ENCODE results near the gene ANGEL1.

ANGEL1 gene

DNA sequence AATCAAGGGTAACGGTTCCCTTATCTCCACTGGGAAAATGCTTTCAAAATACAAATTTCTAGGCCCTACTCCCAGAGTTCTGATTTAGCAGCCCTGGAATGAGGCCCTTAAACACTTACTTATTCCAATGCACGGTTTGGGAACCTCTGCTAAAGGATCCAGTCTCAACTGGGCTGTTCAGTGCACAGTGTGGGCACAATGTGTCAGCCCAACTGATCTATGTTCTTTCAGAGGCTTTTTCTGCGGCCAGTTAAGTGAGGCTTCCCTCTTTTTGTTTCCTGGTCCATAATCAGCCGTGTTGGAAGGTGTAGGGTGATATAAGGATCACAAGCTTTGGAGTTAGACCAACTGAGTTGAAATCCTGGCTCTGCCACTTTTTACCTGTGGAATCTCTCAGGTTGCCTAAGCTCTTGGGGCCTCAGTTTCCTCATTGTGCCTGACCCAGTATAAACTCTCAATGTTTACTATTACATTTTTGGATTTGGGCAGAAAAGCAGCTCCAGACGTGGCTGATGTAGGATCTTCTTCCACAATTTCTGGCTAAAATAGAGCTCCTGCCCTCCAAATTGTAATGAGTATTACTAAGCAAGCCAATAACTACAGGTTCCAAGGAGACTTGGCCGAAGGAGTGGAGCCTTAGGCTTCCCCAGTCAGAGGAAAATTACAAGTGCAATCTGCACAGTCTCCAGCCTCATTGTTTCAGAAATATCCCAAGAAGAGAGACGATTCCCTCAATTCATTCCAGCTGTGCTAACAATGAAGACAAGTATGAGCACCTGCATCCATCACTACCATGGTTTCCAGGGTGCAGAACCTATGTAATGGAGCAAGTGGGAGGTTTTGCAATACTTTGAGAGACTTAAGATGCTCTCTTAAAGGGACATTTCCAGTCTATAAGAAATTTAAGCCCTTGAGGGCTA, 2.3 kb upstream of the ANGEL1 start:
- DNase-seq, result no peak

DNA sequence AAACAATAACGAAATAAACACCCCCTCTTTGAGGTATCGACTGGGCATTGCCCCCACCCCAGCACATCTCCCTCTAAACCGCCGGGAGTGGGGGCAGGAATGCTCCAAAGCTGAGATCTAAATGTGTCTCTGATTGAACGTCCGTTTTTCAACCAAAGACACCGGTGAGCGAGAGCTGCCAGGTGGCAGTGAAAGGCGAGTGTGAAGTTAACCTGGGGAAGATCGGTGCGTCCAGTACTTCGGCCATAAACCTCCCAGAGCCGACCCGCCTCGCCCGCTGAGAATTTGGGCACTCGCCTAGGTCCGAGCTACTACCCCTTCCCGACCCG, 625 bp downstream of the ANGEL1 start:
- no peak for DNase-seq

DNA sequence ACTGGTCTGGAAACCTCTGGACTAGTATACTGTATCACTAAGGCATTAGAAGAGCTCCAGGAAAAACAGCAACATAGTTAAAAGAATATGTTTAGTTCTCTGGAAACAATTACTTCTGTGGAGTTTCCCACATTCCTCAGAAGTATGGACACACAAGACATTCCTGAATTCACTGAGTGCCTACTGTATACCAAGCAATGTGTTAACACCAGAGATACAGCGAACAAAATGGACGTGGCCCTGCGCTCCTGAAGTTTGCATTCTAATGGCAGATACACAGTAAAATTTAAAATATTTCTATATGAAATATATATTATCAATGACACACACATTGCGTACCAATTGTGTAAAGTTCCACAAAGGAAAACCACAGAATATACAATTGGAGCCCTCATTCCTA, 1.1 kb downstream of the ANGEL1 start:
- no peak for DNase-seq

DNA sequence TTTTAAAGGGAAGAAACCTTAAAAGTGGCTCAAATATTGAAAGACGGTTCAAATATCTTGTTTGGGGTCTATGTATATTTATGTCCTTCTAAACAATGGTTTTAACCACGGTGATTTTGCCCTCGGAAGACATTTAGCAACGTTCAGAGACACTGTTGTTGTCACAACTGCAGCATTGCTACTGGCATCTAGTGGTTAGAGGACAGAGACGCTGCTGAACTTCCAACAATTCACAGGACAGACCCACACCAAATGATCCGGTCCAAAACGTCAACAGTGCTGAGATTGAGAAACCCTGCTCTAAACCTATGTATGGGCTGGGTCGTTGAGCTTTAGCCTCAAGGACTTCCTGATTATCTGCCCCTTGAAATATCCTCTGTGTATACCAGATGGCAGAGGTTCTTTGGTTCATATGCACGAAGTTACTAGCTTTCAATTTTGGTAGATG, 1.7 kb downstream of the ANGEL1 start:
- no peak for DNase-seq

DNA sequence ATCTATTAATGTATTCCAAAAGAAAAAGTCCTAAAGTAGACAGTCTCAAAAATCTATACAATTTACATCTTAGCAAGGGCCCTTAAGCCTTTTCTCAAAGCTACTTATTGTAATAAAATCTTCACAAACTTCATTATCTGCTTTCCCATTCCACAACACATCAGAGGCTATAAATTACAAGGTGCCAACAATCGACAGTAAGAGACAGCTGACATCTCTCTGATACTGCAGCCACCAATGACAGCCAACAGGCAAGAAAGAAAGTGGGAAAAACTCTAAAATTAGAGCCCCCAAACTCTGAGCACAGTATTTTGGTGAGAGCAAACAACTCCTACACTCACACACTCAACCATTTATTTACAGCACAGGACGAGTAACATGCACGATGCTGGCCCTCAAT, 2.2 kb downstream of the ANGEL1 start:
- no peak for DNase-seq

DNA sequence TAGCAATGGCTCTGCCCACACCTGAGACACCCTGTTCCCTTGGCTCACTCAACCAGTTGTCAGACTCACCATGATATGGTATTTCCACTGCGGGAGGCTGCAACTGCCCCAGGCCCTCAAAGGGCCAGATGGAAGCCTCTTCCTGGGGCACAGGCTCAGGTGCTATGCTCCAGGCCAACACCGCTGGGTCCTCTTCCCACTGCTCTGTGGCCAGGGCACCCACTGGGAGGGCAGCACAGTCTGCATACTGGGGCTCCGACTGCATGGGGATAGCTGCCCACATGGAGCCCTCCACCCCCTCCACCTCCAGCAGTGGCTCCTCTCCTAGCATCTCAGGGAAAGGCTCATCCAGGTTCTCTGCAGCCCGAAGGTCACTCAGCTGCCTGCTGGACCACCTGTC, 3.7 kb downstream of the ANGEL1 start:
- no peak for DNase-seq

DNA sequence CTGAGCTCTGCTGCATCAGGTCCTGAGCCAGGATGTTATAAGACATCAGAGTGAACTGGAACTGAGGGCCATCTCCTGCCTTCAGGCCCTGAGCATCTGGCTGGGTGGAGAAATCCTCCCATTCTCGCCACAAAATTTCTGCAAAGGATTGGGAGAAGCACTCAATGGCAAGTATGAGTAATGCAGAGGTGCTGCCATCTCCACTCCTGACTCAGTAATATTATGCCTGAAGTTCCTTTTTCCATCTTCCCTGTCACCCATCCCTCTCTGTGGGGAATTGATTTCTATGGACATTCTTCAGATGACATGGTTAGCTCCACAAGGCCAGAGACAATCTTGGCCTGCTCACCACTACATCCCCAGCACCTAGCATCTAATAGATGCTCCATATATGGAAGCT, 4.7 kb downstream of the ANGEL1 start:
- DNase-seq, result no peak

DNA sequence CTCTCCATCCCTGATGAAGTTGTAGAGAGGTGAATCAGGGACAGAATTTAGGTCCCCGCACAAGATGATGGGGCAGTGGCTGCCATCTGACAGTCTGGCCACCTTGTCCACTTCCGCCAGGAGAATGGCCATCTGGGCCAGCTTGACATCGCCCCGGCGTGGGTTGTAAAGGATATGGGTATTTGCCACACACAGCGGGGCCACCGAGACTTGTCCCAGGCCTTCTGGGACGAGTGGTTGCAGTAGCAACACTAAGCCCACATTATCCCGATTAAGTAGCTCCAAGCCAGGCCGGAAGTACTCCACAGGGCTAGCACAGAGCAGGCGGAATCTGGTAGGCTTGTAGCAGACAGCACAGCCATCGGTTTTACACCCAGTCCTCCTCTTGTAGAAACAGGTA, 6.2 kb downstream of the ANGEL1 start:
- DNase-seq, result no peak

DNA sequence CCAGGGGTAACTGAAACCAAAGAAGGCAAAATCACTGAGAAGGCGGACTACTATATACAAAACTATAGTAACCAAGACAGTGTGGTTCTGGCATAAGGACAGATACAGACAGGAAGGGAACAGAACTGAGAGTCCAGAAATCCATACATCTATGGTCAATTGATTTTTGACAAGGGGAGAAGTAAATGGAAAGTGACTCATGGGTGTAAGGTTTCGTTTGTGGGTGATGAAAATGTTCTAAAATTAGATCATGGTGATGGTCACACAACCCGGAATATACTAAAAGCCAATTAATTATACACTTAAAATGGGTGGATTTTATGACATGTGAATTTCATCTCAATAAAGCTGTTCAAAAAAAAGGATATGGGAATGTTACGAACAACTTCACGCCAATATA, 18.7 kb downstream of the ANGEL1 start:
- DNase-seq, result no peak

DNA sequence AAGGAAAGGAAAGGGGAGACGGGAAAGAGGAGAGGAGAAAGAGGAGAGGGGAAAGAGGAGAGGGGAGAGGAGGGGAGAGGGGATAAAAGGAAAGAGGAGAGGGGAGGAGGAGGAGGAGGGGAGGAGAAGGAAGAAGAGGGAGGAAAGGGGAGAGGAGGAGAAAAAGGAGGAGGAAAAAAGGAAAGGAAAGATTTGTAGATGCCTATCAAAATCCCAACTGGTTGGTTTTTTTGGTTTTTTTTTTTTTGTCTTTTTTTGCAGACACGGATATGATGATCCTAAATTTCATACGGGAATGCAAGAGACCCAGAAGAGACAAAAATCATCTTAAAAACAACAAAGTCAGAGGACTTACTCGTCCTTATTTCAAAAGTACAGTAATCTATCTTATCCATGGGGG, 19.4 kb downstream of the ANGEL1 start:
- no peak for DNase-seq

DNA sequence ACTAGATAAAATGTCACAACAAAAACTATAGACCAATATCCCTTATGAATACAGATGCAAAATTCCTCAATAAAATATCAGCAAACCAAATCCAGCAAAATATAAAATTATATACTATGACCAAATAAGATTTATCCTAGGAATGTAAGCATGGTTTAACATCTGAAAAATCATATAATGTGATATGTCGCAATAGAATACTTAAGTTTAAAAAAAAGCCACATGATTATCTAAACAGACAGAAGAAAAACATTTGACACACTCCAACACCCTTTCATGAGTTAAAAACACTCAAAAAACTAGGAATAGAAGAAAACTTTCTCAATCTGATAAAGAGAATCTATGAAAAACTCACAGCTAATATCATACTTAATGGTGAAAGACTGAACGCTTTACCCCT, 20.3 kb downstream of the ANGEL1 start:
- DNase-seq, result no peak

DNA sequence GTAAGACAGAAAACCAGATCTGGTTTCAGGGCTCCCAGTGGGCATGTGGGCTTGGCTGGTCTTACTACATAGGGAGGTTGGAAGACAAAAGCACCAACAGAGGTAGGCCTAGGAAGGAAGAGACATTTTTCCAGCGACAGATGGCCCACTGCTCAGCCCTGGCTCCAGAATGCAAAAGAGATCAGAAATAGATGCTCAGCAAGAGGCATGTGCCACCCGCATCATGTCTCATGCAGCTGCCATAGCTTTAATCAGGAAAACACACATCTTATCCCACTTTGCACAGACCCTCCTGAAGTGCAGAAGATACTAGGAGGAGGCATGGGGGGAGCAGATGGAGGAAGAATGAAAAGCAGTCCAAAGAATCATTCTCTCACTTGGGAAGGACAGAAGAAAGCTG, 26.1 kb downstream of the ANGEL1 start:
- no peak for DNase-seq

DNA sequence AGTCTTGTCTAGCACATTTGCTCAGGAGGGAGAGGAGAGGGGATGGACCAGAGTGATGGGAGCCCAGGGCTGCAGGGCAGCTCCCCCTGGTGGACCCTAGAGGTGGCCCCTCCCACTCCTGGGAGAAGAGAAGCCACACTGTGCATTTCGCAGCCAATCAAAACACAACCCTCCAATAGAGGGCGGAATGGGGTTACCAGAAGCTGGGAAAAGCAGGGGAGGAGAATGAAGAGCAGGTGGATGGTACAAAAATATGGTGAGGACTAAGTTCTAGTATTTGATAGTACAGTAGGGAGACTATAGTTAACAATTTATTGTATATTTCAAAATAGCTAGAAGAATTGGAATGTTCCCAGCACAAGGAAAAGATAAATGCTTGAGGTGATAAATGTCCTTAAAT, 27.8 kb downstream of the ANGEL1 start:
- DNase-seq, result no peak

DNA sequence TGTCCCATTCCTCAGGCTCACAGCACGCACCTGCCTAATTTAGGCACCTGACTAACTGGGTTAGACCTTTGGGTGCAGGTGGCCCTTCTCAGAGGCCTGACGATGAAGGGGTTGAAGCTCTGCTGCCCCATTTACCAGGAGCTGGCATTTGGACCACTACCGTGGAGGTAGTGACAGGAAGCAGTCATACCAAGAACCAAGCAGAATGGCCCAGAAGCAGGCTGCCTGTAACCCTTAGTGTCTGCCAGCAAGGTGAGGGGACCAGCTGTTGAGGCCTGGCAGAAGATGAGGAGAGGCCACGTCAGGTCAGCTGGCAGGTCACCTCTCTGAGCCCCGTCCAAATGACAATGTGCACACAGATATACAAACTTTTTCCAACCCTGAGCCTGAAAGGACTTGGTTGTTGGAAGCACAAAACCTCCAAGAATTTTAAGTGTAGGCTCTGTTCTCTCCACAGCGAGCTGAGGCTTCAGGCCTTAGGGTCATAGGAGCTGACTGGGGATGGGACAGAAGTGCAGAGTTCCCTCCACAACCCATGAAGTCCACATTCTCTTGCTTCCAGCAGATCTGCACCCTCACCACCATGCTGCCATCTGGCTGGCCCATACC, 28.3 kb downstream of the ANGEL1 start:
- no peak for DNase-seq

DNA sequence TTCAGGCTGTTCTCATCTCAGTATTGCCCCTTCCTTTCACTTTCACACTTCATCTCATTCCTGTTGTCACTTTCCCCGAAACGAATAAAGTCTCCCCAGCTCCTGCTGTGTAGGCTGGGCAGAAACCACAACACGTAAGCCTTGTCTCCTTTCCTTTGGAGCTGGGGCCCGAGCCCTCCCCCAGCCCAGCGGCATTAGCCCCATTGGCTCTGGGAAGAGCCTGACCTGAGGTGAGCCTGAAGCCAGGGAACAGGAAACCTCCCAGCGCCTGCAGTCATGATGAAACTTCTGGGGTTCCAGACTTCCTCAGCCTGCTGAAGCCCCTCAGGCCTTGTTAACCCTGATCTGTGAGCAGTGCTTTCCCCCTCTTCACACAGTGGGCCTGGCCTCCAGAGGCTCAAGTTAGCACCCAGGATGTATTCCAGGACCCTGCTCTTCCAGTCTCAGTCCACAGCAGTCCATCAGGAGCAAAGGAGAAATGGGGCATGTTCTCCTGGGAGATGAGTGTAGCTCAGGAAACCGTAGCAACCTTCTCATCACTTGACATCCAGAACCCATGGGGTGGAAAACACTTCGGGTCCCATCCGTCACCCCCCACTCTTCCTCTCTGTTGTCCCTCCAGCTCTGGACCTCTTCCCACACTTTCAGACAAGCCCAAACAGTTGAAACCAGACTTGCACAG, 29.7 kb downstream of the ANGEL1 start:
- no peak for DNase-seq

DNA sequence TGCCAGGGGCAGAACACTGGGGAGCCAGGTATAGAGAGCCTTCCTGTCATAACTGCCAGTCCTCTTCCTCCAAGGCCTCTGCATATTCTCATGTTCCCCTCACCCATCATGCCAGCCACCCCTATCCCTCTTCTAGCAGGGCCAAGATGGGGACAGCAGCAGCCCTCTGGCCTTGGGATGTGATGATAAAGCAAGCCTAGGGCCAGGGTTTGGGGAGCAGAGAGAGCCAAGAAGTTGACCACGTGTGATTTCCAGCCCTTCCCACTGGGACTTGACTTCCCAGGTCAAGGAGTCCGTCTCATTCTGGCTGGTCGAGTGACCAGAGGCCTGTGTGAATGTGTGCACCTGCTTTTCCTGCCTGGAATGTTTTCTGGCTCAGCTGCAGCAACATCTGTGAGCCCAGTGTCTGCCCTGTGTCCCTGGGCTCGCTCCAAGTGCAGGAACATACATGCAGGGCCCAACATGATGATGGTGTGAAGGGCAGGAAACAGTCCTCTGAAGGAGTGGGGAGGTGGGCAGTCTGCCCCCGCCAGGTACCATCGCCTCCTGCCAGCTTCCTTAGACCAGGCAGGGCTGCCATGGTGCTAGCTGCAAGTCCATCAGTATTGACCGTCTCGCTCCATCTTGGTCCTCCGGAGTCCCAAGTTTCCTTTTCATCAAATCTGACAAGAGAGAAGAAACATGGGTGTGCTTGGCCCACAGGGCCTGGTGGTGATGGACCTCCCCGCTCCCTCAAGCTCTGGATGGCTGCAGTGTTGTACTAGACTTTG, 30.4 kb downstream of the ANGEL1 start:
- DNase-seq, result no peak

DNA sequence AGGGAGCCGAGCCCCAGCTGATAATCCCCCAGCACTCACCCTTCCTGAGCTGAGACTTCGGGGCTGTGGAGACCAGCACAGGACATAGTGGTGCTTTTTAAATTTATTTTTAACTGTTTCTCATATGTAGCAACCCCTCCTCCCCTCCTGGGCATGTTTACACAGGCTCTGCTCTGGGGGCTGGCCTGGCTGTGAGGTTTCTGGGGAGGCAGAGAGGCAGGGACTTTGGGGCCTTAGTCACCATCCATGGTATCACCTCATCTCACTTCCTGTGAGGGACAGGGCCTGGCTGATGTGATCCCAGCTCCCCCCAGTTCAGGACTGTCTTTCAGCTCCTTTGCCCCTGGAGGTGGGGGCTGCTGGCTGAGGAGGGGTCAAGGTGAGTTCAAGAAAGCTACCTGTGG, 31.0 kb downstream of the ANGEL1 start:
- no peak for DNase-seq

DNA sequence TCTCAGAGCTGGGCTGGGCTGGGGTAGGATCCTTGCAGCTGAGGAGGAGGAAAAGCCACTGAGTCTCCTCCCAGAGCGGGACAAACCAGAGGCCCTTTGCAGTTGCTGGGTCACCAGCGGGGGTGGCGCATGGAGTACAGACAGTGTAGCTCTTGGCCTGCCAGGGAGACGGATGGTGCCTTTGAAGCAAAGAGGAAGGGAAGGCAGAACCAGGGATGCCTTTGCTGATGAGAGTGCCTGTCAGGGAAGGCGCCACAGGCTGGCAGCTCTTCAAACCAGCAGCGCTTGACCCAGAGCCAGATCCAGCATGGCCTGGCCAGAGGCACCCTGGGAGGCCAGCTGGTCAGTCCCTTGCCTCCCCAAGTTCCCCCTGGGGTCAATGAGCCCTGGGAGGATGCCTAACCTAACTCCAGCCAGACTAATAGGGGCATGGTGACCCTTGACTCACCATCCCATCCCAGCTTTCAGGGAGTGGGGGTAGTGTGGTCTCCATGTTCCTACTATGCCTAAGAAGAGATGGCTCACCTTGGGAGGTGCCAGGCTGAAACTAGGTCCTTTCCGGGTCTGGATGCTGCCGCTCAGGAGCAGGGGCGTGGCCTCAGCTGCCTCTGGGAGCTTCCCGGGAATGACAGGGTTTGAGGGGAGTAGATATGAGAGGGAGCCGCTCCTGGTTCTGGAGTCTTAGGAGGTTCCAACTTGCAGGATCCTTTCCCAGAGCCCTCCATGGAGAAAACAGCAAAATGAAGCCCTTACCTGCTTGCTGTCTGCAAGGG, 31.6 kb downstream of the ANGEL1 start:
- DNase-seq, result no peak

DNA sequence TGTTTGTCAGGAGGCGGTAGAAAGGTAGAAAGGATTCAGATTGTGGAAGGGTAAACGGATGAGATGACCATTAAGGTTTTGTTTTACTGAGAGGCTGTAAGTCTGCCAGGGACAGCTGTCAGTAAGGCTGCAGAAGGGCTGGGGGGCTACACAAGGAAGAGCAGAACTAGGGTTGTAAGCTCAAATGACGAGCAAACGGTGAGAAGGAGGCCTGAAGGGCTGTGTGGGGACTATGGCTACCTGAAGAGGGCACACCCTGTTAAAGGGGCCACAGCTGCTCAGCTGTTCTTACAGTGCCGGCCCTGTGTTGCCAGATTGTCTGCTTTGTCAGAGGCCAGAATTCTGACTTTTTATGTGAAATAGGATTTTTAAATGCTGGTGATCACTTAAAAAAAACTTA, 32.3 kb downstream of the ANGEL1 start:
- DNase-seq, result no peak

DNA sequence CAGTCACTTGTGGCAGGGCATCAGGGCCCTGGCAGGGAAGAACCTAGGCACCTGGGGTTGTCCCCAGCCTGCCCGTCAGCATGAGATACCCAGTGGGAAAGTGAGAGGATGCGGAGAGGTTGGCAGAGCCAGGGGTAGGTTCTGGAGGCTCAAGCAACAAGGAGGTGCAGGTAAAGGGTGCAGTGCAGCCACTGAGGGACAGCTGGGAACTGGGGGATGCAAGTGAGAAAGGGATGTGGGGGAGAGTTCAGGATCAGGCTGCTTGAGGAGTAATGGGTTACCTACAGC, 32.7 kb downstream of the ANGEL1 start:
- DNase-seq, result no peak

DNA sequence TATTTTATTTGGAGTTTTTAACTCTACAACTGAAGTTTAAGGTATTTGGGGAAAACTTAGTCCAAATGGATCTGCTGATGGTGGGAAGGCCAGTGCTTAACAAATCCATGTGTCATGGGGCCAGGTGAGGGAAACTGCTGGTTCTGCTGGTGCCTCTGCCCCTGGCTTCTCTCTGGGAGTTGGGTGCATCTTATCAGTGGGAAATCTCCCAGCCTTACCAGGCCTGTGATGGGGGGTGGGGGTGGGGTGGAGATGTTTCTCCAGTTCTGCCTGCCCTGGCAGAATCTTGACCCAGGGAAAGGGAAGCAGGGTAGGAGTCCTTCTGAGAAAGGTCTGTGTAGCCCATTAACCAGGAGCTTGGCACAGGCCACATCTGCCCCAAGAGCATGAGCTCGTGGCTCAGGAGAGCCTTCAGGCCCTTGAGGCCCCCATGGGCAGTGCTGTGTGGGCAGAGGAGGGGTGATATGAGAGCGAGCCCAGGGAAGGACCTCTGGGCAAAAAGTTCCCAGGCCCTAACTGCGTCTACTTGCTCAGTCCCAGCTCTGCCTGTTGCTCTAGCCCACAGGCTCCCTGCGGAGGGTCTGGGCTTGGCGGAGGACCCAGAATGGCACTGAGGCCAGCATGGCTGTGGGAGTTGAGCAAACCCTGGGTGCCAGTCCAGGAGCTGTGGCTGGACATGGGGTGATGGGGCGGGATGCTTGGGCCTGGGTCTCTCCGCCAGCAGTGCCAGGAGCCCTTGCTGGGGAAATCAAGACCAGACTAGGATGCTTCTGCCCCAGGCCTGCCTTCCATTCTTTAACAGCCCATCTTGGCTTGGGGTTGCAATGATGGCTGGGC, 33.2 kb downstream of the ANGEL1 start:
- no peak for DNase-seq

All from cortex of kidney (tissue), 1 donor.